HPDE6-E6E7 (cell line): ENCODE results near the gene SMC6.

ENCODE experiments used
- DNase-seq: peaks from one replicate; pipeline ENCODE4 v3.0.0; 2011; ENCODE audit warnings: missing footprints; ENCODE audit errors: extremely low spot score

Gene SMC6

DNA sequence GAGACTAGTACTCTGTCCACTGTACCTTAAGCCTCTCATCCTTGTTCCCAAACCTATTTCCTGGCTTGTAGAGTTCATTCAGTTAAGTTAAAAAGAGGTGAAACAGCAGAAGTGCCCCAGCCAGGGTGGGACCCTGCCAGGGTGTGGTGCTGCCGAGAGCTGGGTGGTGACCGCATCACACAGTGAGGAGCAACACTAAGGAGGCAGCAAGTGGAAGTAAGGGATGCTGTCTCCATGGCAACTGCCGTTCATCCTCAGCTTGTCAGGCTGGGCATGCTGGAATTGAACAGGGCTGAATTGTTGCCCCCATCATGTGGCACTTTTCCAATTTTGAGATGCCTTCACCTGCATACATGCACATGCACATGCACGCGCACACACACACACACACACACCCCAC is 136.1 kb downstream of the SMC6 start:
- no peak for DNase-seq

DNA sequence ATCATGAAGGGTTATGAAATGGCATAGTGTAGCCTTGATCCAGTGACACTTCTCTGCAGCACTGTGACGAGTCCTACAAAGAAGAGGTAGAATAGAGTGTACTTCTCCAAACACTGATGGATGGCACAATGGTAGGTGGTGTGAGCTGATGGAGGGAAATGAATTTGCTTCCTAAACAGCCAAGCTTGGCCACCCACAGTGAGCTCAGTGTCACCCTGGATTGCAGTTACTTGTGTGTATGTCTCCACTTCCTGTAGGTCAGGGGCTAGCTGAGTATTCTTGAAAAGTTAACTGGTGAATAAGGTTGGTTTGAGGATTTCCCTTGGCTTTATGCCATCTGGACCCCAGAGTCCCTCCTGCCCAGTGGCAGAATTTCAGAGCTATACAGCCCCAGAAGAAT is 137.2 kb downstream of the SMC6 start:
- DNase-seq = no peak

DNA sequence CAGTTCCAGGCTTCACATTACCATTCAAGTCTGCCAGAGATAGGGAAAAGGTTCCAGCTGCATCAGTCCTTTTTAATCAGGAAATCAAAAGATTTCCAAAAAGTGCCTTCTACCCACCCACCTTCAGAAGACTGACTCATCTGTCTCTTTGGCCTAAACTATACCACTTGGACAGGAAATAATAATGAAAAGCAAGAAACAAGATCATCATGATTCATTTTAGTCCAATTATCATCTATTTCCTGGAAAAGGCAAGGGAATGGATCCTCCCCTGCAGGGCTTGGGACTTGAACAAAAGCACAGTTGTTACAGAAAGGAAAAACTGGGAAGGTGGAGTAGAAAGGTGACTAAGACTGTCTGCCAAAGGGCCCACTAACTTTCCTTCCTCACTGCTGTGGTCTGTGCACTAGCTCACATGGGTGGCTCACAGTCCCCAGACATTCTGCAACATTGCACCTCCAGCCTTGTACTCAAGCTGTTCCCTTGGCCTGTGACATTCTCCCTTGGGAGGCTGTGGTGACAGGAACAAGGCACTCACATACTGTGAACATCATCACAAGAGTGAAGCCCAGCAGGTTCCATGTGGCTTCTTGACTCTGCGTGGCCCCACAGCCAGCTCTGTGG is 137.8 kb downstream of the SMC6 start:
- no peak for DNase-seq

DNA sequence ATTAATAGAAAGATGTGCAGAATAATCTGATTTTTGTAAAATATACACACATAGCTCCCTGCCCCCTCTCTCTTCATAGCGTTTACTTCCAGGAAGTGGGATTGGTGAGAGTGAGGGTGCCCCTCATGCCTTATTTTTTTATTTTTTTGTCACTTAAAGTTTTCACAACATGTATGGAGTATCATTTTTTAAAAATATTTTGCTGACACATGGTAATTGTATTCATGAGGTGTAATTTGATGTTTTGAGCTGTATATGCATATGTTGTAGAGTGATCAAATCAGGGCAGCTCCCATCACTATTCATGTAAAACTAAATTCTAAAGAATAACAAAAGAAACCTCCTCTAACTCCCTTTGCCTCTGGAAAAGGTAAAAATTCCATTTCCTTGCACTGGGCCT is 138.5 kb downstream of the SMC6 start:
- DNase-seq = no peak

DNA sequence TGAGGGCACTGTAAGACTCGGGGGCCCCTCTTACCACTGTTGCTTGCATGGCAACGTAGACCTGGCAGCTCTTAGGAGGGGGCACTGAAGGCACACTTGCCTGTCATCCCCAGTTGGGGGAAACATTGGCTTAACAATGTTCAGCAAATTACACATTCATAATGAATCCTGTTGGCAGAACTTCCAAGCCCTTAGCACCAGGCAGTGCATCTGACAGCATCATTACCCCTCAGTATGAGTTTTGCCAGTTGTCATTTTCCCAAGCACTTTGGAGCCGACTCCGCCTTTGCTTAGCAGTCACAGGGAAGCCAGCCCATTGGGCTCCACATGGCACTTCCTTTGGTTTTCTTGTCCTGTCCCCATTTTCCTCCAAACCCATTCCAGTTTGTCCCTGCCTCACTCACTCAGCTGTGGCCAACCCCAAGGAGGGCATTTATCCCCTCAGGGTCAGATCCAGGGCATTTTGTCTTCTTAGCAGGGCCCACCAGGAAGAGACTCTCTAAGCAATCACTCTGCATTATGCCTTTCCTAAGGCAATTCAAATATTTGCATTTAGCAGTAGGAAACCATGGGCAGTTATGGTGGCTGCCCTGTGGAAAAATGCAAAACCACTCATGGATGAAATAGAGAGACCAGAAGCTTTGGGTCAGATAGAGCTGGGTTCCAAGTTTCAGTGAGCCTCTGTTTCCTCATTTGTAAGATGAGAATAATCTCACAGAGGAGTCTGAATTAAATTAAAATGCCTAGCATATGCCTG is 139.3 kb downstream of the SMC6 start:
- DNase-seq = no peak
